GOT3 (cell line): Measurements from ENCODE around the gene RPL37A.

Experiments used
- DNase-seq: peaks from one replicate; lab custom pipeline; 2025; ENCODE audit warnings: mixed read lengths; lab: John Stamatoyannopoulos, UW

The RPL37A gene

GRCh38 chr2:216490061-216490460, 8.6 kb upstream of the RPL37A start:
- DNase-seq, result no peak

DNA sequence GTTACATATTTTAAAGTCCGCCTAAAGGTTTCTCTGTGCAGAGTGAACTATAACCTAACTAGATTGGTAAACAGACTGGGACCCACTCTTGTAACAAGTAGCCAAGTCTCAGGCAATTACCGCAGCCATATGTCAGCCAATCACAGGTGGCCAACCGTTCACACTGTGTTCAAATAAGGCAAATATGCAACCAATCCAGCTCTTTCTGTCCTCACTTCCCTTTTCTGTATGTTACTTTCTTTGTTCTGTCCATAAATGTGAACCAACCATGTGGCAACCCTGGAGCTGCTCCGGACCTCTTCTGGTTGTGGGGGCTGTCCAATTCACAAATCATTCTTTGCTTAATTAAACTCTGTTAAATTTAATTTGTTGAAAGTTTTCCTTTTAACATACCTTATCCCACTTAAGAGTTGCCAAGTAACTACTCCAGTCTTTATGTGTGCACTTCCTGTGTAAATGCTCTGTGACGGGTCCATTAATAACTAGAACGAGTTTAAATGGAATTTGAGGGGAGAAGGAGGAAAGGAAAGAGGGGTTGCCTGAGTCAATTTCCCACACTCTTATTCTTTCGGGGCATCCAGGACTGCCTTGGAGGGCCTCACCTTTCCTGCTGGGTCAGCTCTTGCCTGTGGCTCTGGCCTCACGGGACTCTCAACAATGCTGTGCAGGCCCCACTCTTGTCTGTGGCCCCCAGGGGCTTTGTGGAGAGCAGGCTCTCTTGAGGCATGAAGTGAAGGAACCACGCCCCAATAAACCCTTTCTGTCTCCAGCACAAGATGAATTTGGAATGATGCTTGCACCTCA, 6.6 kb upstream of the RPL37A start:
- no peak for DNase-seq

DNA sequence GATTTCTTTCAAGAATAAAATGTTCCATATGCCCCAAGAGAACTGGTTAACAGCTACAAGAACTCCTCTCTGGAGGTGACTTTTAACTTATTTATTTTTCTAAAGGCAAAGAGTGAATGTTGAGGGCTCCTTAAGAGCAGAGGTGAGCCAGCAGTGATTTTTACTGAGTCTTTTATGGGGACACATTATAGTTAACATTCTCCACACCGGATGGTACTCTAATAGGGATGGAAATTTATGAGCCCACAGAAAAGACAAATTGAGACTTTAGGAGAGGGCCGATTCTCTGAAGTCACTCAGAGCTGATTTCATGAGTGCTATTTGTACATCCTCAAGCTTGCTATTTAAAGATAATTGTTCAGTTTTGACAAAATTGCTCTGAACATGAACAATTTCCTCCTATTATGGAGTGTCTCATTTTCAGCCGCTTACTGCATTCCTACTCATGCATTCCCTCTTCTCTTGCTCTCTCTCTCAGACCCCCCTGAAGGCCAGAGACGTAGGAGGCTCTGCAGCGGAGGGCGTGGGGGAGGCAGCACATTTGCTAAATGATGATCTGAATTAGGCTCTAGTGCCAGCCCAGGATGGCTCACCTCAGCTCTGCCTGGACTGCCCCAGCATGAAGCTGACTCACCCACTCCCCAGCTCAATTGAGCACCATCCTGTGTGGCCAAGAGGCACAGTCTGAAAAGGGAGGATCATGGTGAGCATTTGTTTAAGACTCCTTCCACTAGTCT, 5.9 kb upstream of the RPL37A start:
- DNase-seq, result no peak

- DNase-seq, result no peak
Measured at GRCh38 chr2:216493334-216493685, 5.3 kb upstream of the RPL37A start.

DNA sequence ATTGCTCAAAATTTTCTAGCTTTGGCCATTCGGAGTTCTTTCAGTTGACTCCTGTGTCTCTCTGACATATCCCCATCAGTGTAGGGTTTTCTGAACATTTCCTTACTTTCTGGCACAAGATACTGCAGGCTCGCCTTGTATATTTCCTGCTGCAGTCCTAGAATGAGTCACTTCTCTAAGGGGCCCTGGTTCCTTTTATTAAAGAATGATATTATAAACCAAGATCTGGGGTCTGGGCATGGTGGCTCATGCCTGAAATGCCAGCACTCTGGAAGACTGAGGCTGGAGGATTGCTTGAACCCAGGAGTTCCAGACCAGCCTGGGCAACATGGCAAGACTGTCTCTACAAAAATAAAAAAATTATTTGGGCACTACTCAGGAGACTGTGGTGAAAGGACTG, 3.0 kb upstream of the RPL37A start:
- no peak for DNase-seq

GRCh38 chr2:216497382-216498069, 1.1 kb upstream of the RPL37A start:
- DNase-seq, result no peak

GRCh38 chr2:216498070-216498378, 620 bp upstream of the RPL37A start:
- no peak for DNase-seq

- no peak for DNase-seq
Measured at GRCh38 chr2:216499641-216500218, 1.1 kb downstream of the RPL37A start.

- DNase-seq, result no peak
Measured at GRCh38 chr2:216500572-216500971, 1.9 kb downstream of the RPL37A start.

DNA sequence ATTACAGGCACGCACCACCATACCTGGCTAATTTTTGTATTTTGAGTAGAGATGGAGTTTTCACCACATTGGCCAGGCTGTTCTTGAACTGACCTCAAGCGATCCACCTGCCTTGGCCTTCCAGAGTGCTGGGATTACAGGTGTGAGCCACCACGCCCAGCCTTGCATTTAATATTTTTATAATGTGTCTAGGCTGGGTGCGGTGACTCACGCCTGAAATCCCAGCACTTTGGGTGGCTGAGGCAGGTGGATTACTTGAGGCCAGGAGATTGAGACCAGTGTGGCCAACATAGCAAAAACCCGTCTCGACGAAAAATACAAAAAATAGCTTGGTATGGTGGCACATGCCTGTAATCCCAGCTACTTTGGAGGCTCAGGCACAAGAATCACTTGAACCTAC, 3.2 kb downstream of the RPL37A start:
- DNase-seq, result no peak

DNA sequence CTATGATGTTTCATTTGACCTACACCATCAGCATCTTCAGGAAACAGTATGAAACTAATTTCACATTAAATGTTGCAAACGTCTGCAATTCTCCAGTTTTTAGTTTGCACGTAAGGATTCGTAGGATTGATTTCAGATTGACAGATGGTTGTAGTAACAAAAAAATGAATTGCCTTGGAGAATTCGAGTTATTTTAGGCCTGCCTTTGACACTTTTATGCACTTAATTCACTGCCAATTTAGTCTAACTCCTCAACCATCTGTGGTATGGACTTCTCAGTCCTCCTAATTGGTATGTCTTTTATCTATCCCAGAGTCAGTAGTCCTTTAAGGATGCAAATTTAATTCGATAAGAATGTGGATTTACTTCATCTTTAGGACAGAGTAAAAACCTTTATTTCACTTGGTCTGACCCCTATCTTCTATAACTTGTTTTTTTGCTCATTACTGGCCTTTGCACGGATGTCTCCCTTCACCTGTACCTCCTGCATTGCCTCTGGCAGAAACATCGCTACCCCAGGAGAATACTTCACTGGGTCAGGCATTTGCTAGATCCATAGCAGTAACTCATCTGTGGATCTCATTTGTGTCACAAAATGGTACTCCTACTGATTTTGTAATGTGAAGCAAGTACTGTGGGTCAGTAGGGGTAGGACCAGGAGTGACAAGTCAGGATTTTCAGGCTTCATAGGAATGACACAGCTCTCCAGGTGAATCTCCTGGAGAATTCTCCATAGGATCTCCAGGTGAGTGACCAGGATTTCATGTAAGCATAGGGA, 3.9 kb downstream of the RPL37A start:
- DNase-seq, result no peak

DNA sequence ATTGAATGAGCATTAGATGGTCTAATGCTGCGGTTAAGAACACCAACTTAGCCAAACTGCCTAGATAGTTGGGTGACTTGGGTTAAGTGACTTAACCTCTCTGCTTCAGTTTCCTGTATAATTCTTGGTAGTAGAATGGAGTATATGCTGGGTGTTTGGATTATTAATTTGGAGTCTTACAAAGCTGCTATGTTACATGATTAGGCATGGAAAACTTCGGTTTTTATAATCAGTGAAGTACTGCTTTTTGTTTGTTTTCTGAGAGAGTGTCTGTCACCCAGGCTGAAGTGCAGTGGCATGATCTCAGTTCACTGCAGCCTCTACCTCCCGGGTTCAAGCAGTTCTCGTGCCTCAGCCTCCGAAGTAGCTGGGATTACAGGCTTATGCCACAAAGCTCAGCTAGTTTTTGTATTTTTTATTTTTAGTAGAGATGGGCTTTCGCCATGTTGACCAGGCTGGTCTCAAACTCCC, 4.5 kb downstream of the RPL37A start:
- no peak for DNase-seq

GRCh38 chr2:216503697-216504375, 5.2 kb downstream of the RPL37A start:
- DNase-seq, result no peak

DNA sequence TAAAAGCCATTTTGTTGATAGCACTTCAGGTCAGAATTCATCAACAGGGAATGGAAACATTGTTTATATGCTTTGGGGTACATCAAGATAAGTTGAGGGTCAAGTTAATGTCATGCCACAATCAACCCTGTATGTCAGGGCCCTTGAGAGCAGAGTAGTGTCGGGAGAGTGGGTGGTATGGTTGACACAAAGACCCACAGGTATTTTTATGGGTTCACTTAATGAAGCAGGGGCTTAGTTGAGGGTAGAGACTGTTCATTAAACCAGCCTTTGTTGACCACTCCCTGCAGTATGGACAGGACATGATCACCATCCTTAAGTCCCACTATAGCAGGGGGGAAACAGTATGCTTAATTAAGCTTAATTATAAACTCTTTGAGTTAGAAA, 5.7 kb downstream of the RPL37A start:
- no peak for DNase-seq

- DNase-seq, result no peak
Measured at GRCh38 chr2:216505133-216506106, 6.8 kb downstream of the RPL37A start.

- no peak for DNase-seq
Measured at GRCh38 chr2:216507220-216508160, 8.8 kb downstream of the RPL37A start.

DNA sequence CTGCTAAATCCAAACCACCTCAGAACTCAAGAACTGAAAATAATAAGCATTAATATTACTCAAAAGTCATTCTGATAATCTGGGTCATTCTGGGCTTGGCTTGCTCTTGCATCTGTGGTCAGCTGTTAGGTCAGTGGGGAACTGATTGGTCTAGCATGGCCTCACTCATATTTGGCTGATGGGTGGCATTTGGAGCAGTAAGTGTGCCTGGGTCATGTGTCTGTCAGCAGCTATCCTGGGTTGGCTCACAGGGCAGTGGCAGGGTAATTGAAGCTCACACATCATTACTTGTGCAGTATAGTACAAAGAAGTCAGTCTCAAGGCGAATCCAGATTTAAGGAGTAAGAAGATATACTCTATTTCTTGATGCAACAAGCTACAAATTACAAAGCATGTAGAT, 9.6 kb downstream of the RPL37A start:
- DNase-seq, result no peak

DNA sequence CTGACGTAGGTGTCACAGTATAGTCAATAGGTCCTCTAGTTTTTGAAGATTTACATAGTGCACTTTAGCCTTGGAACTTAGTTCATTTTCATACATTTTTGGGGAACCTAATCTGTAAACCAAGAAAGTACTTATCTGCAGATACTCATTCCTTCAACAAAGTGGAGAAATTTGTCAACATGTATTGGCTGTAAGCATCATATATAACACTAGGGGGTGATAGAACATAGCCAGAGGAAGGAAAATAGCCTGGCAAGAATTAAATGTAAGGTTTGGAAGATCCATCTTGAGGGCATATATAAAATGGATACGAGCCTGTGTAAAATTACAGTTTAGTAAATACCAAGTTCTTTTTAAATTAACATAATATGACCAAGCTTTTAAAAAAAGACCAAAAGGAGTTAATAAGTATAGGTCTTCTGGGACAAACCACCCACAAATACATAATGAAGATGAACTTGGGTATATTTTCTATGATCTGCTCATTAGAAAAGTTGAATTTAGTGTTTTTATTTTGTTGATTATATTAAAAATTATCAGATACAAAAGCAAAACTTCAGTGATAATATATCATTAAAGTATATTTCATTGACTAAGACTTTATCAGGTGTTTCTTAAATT, 18.2 kb downstream of the RPL37A start:
- DNase-seq, result no peak
